Naive thymus-derived CD4-positive, alpha-beta T cell (primary cell): Measurements from ENCODE around the gene CASR. TPM values are rescaled to one million over a fixed set of nuclear protein-coding genes. Genes with fewer than 3 reads are reported as not detected.

Experiments
- ATAC-seq: fragments of 150-1000 bp; cut with Tn5 transposase; 2 replicates; pipeline ENCODE4 v1.10.0; 2021; ENCODE audit warnings: mild to moderate bottlenecking, moderate library complexity
- CTCF ChIA-PET: fragments of 350-600 bp; sonication (Branson Sonifier 250); formaldehyde crosslinking; loops from one replicate; lab custom pipeline; 2021; ENCODE audit warnings: antibody characterized with exemption; lab: Charles Lee
- POLR2A ChIA-PET: fragments of 350-600 bp; sonication (Branson Sonifier 250); formaldehyde crosslinking; loops from one replicate; lab custom pipeline; 2021; ENCODE audit warnings: antibody characterized with exemption, inconsistent platforms; lab: Charles Lee
- DNase-seq, 9 donors: peaks; one replicate each; pipeline versions ENCODE4 v3.0.0 to v3.0.0-alpha.2; 2020 to 2022; ENCODE audit warnings: mixed read lengths in 1 of 9
- H3K27ac ChIP-seq: one replicate; pipeline ENCODE4 v1.7.0; 2013; ENCODE audit warnings: mild to moderate bottlenecking, low read depth, low read length, moderate library complexity
- H3K27me3 ChIP-seq, 2 donors: one replicate each; pipeline ENCODE4 v1.7.0; 2013; ENCODE audit warnings: low read length in 2 of 2, mild to moderate bottlenecking in 2 of 2, moderate library complexity in 2 of 2; ENCODE audit not compliant: control insufficient read depth in 2 of 2, insufficient read depth in 2 of 2
- H3K36me3 ChIP-seq, 3 experiments: 1 replicate in 2 of 3; 2 replicates in 1 of 3; pipeline ENCODE4 v1.7.0; 2013; ENCODE audit warnings: low read length in 3 of 3, mild to moderate bottlenecking in 3 of 3, moderate library complexity in 1 of 3; ENCODE audit not compliant: insufficient read depth in 3 of 3, control insufficient read depth in 2 of 3
- H3K4me1 ChIP-seq, 2 donors: one replicate each; pipeline ENCODE4 v1.7.0; 2013; ENCODE audit warnings: low read length in 2 of 2, mild to moderate bottlenecking in 2 of 2, moderate library complexity in 1 of 2; ENCODE audit not compliant: control insufficient read depth in 2 of 2, insufficient read depth in 2 of 2
- H3K4me3 ChIP-seq: 2 replicates; pipeline ENCODE4 v1.7.0; 2013; ENCODE audit warnings: mild to moderate bottlenecking, low read length
- H3K9me3 ChIP-seq, 3 experiments: 1 replicate in 2 of 3; 2 replicates in 1 of 3; pipeline ENCODE4 v1.7.0; 2013; ENCODE audit warnings: low read length in 3 of 3; ENCODE audit not compliant: control insufficient read depth in 2 of 3
- H3K27ac Mint-ChIP-seq, 9 donors: one replicate each; pipeline ENCODE4 v1.8.0; 2020 to 2022; ENCODE audit warnings: mixed read lengths in 9 of 9, mild to moderate bottlenecking in 8 of 9, moderate library complexity in 5 of 9, inconsistent platforms in 2 of 9
- H3K27me3 Mint-ChIP-seq, 5 donors: one replicate each; pipeline ENCODE4 v1.8.0; 2021 to 2022; ENCODE audit warnings: mixed read lengths in 5 of 5, mild to moderate bottlenecking in 1 of 5
- H3K36me3 Mint-ChIP-seq, 5 donors: one replicate each; pipeline ENCODE4 v1.8.0; 2020 to 2022; ENCODE audit warnings: mixed read lengths in 5 of 5, mild to moderate bottlenecking in 3 of 5, inconsistent platforms in 1 of 5
- H3K4me1 Mint-ChIP-seq, 7 donors: one replicate each; pipeline ENCODE4 v1.8.0; 2020 to 2022; ENCODE audit warnings: mixed read lengths in 7 of 7, mild to moderate bottlenecking in 3 of 7, inconsistent platforms in 1 of 7
- H3K4me3 Mint-ChIP-seq, 10 donors: one replicate each; pipeline ENCODE4 v1.8.0; 2020 to 2022; ENCODE audit warnings: mild to moderate bottlenecking in 10 of 10, mixed read lengths in 10 of 10, moderate library complexity in 6 of 10, inconsistent platforms in 2 of 10
- H3K9me3 Mint-ChIP-seq, 11 donors: one replicate each; pipeline ENCODE4 v1.8.0; 2020 to 2022; ENCODE audit warnings: mixed read lengths in 11 of 11, mild to moderate bottlenecking in 4 of 11, inconsistent platforms in 1 of 11, moderate library complexity in 1 of 11
- intact Hi-C, 2 donors: fragments of 100-400 bp; cut with micrococcal nuclease; formaldehyde crosslinking; loops; one replicate each; pipeline ENCODE4 v1.15.1; 2023
- polyA plus RNA-seq, 2 donors: library from polyadenylated mRNA; unstranded; fragments of 300-500 nt; fragmentation: Illumina TruSeq; gene quantifications; one replicate each; pipeline ENCODE4 v1.2.3, GENCODE V29; 2021
- total RNA-seq, 6 experiments: library from RNA in 5 of 6; stranded (reverse) in 5 of 6; gene quantifications; 1 replicate in 5 of 6; 2 replicates in 1 of 6; pipeline ENCODE4 v1.2.3 and lab custom pipeline; 2021 to 2026

Gene CASR
- total and polyA plus RNA-seq, 7 experiments from 2014 or later = 0.02 TPM; not detected in 5

GRCh38 chr3:122313281-122313680 lies 129.8 kb downstream of the CASR start:
- Histone ChIP-seq H3K4me1 (no peaks in the 10 kb centered on the region), H3K27me3 (no peaks in the 10 kb centered on the region), H3K36me3 (no peaks in the 10 kb centered on the region), H3K4me3 (no peak overlapping the region), H3K9me3 (no peaks in the 10 kb centered on the region), H3K27ac (no peak overlapping the region)
- H3K4me1 Mint-ChIP-seq = peaks cover 5 to 9% (median 8%) of the 10 kb centered on the region in 7 donors
- H3K27ac Mint-ChIP-seq = no peak overlapping the region
- ATAC-seq (no peak), DNase-seq (no peak)
- H3K27me3 Mint-ChIP-seq = peaks cover 0 to 20% (median 13%) of the 10 kb centered on the region in 5 donors
- intact Hi-C loops = loop anchor here in 1 of 2 donors (1.0 kb wide), 1 partner anchor 9 kb away; no protein-coding TSS in a partner anchor
- H3K4me3 Mint-ChIP-seq = peak overlapping the region in 1 of 10 donors; percentile 0
- ChIA-PET CTCF (interaction anchor here (1.1 kb wide), 1 partner anchor 209 kb away, joined by 3 read pairs; no protein-coding TSS in a partner anchor), POLR2A (interaction anchor here (0.6 kb wide), 1 partner anchor 36 kb away, joined by 6 read pairs; no protein-coding TSS in a partner anchor)
- H3K9me3 Mint-ChIP-seq = peaks cover 0 to 8% (median 3%) of the 10 kb centered on the region in 11 donors
- peaks cover 0 to 7% (median 3%) of the 10 kb centered on the region in 5 donors for H3K36me3 Mint-ChIP-seq

GRCh38 chr3:122314228-122314876 lies 130.9 kb downstream of the CASR start:
- H3K27ac ChIP-seq = no peak overlapping the region
- no peak overlapping the region for H3K4me3 ChIP-seq
- H3K4me1 ChIP-seq = no peaks in the 10 kb centered on the region
- no peaks in the 10 kb centered on the region for H3K27me3 ChIP-seq
- no peaks in the 10 kb centered on the region for H3K9me3 ChIP-seq
- POLR2A ChIA-PET = no interaction called here
- no peaks in the 10 kb centered on the region for H3K36me3 ChIP-seq
- peaks cover 0 to 18% (median 9%) of the 10 kb centered on the region in 5 donors for H3K27me3 Mint-ChIP-seq
- peaks cover 3 to 8% (median 4%) of the 10 kb centered on the region in 5 donors for H3K36me3 Mint-ChIP-seq
- H3K9me3 Mint-ChIP-seq = peaks cover 0 to 18% (median 6%) of the 10 kb centered on the region in 11 donors
- intact Hi-C loops = no loop called here
- no peak overlapping the region for H3K27ac Mint-ChIP-seq
- CTCF ChIA-PET = no interaction called here
- H3K4me3 Mint-ChIP-seq = no peak overlapping the region
- ATAC-seq (no peak), DNase-seq (no peak)
- peaks cover 5 to 12% (median 8%) of the 10 kb centered on the region in 7 donors for H3K4me1 Mint-ChIP-seq

DNA sequence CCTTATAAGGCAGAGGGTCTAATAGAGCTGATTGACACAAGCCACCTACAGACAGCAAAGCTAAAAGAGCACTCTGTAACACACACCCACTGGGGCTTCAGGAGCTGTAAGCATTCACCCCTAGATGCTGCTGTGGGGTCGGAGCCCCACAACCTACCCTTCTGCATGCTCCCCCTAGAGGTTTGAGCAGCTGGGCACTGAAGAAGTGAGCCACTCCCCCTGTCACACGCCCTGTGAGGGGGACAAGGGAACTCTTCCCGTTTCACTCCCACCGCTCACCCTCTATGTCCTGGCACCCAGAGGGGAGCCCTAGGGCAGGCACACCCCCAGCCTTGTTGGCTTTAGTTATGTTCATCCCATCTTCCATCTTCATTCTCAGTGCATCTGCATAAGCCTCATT lies 132.2 kb downstream of the CASR start:
- intact Hi-C loops = no loop called here
- Histone ChIP-seq H3K36me3 (no peaks in the 10 kb centered on the region), H3K4me1 (no peaks in the 10 kb centered on the region), H3K27me3 (no peaks in the 10 kb centered on the region), H3K9me3 (no peaks in the 10 kb centered on the region), H3K4me3 (no peak overlapping the region), H3K27ac (no peak overlapping the region)
- peaks cover 0 to 15% (median 9%) of the 10 kb centered on the region in 5 donors for H3K27me3 Mint-ChIP-seq
- ChIA-PET POLR2A (no interaction called here), CTCF (no interaction called here)
- peaks cover 5 to 15% (median 8%) of the 10 kb centered on the region in 7 donors for H3K4me1 Mint-ChIP-seq
- ATAC-seq (no peak), DNase-seq (no peak)
- peaks cover 0 to 23% (median 6%) of the 10 kb centered on the region in 11 donors for H3K9me3 Mint-ChIP-seq
- H3K4me3 Mint-ChIP-seq = no peak overlapping the region
- peaks cover 3 to 11% (median 4%) of the 10 kb centered on the region in 5 donors for H3K36me3 Mint-ChIP-seq
- no peak overlapping the region for H3K27ac Mint-ChIP-seq

- H3K36me3 ChIP-seq = no peaks in the 10 kb centered on the region
- no peak for DNase-seq
- POLR2A ChIA-PET = no interaction called here
- Mint-ChIP-seq H3K27me3 (peaks cover 0 to 14% (median 9%) of the 10 kb centered on the region in 5 donors), H3K36me3 (peaks cover 3 to 16% (median 4%) of the 10 kb centered on the region in 5 donors), H3K4me3 (no peak overlapping the region), H3K9me3 (peaks cover 0 to 23% (median 6%) of the 10 kb centered on the region in 11 donors), H3K27ac (no peak overlapping the region), H3K4me1 (peaks cover 7 to 19% (median 10%) of the 10 kb centered on the region in 7 donors)
- H3K4me3 ChIP-seq = no peak overlapping the region
- H3K27me3 ChIP-seq = no peaks in the 10 kb centered on the region
- no peak for ATAC-seq
- no peak overlapping the region for H3K27ac ChIP-seq
- CTCF ChIA-PET = no interaction called here
- no peaks in the 10 kb centered on the region for H3K4me1 ChIP-seq
- intact Hi-C loops = no loop called here
- no peaks in the 10 kb centered on the region for H3K9me3 ChIP-seq
Observed at GRCh38 chr3:122316368-122316767, 132.9 kb downstream of the CASR start.

DNA sequence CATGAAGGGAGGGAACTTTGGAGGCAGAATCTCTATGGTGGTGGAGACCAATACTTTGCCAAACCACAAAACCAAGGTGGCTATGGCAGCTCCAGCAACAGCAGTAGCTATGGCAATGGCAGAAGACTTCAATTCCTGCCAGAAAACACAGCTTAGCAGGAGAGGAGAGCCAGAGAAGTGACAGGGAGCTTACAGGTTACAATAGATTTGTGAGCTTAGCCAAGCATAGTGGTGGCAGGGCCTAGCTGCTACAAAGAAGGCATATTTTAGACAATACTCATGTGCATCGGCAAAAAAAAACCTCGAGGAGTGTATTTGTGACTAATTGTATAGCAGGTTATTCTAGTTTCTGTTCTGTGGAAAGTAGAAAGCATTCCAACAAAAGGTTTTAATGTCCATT lies 135.2 kb downstream of the CASR start:
- Histone ChIP-seq H3K4me1 (peaks cover 0 to 13% of the 10 kb centered on the region in 2 donors), H3K36me3 (no peaks in the 10 kb centered on the region), H3K9me3 (no peaks in the 10 kb centered on the region), H3K4me3 (no peak overlapping the region), H3K27me3 (no peaks in the 10 kb centered on the region), H3K27ac (no peak overlapping the region)
- DNase-seq (no peak), ATAC-seq (no peak)
- Mint-ChIP-seq H3K4me3 (no peak overlapping the region), H3K4me1 (peaks cover 16 to 29% (median 21%) of the 10 kb centered on the region in 7 donors), H3K9me3 (peaks cover 0 to 23% (median 9%) of the 10 kb centered on the region in 11 donors), H3K36me3 (peaks cover 3 to 19% (median 4%) of the 10 kb centered on the region in 5 donors), H3K27me3 (peaks cover 0 to 14% (median 9%) of the 10 kb centered on the region in 5 donors), H3K27ac (no peak overlapping the region)
- intact Hi-C loops = no loop called here
- ChIA-PET CTCF (no interaction called here), POLR2A (no interaction called here)

DNA sequence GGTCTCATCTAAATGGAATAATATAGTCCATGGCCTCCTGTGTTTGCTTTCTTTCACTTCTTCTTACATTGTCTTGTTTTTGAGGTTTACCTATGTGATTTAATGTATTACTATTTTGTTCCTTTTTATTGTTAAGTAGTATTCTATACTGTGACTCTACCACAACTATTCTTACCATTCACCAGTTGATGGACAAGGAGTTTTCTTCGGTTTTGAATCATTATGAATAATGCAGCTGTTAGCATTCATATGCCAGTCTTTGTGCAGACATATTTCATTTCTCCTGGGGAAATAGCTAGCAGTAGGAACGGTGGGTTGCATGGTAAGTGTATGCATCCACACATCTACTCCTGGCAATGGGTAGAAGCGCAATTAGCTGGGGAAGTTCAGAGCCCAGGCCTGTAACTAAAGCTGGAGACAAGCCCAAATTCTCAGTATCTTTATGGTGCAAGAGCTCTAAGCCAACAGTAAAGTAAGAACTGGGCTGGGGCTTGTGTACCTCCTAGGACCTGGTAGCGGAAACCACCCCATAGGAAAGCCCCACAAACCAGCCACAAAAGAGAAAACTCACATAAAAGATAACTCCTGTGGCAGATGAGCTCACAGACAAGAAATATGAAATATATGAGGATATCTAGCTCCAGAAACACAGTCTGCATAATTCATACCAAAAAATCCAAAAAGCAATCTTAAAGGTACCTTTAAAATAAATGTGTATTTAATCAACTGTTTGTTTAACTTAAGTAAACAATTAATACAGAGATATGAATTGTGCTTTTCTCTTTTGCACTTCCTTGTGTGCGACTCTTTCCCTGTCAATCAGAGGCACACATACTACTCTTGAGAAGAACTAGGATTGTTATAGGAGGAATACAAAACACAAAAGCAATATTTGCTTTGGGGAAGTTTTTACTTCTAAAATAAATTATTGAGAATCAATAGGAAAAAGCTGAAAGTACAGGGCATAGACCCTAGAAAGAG lies 138.9 kb downstream of the CASR start:
- Histone ChIP-seq H3K27ac (peak overlapping the region; percentile 22), H3K4me1 (peaks cover 0 to 13% of the 10 kb centered on the region in 2 donors), H3K36me3 (no peaks in the 10 kb centered on the region), H3K27me3 (no peaks in the 10 kb centered on the region), H3K9me3 (no peaks in the 10 kb centered on the region), H3K4me3 (no peak overlapping the region)
- DNase-seq = peak in 8 of 9 donors; percentile 35 to 70 (median 59)
- ChIA-PET CTCF (interaction anchor here (0.7 to 1.1 kb wide), 2 partner anchors 17 to 767 kb away, joined by 3 read pairs; no protein-coding TSS in a partner anchor), POLR2A (interaction anchor here (1.0 to 1.4 kb wide), 2 partner anchors 11 to 63 kb away, joined by 3 to 6 read pairs; no protein-coding TSS in a partner anchor)
- Mint-ChIP-seq H3K27me3 (peaks cover 0 to 16% (median 0%) of the 10 kb centered on the region in 5 donors), H3K4me1 (peaks cover 16 to 35% (median 21%) of the 10 kb centered on the region in 7 donors), H3K36me3 (peaks cover 3 to 19% (median 4%) of the 10 kb centered on the region in 5 donors), H3K4me3 (peak overlapping the region in 6 of 10 donors; percentile 7 to 59 (median 40)), H3K27ac (peak overlapping the region in 8 of 9 donors; percentile 3 to 80 (median 52)), H3K9me3 (peaks cover 0 to 23% (median 9%) of the 10 kb centered on the region in 11 donors)
- ATAC-seq = peak; percentile 96
- intact Hi-C loops = loop anchor here in 1 of 2 donors (1.0 to 5.0 kb wide), 2 partner anchors 9 to 60 kb away; partner anchors contain the start of genes FAM162A and MIX23
